Anterior cingulate cortex (tissue), 58 donors: ENCODE measurements around the gene ZNF493.

Experiments
- DNase-seq, 58 donors: peaks; one replicate each; lab custom pipeline; 2025; lab: John Stamatoyannopoulos, UW

Gene ZNF493

DNA sequence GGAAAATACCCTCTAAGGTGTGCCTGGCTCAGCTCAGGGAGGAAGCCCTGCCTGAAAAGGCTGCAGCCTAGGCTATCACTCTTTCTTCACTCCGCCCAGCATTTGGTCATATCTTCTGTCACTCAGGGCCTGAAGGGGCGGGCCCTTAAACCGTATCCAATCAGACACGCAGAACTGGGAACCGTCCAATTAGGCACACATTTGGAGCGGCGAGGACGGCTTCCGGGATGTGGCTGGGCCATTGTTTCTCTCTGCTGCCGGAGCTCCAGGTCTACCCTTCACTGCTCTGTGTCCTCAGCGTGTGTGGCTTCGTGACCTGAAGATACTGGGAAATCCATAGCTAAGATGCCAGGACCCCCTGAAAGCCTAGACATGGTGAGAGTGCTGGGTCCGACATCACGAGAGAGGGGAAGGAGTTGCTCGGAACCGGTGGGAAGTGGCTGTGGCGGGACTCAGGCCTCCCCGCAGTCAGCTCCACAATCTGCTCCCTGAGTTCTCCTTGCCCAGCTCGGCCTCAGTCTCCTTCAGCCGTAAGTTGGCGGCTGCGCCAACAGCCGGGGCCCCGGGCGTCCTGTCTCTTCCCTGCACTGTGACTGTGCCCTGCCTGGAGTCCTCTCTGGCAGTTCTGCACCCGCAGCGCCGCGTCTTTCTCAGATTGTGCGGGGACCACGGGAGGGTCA is at the start of gene ZNF493:
TSS of gene ZNF493 (plus strand) at position 241 of the 680 bp plus-strand sequence. CDS start at position 346, 105 bp downstream.
- DNase-seq: peak; percentile 52 to 97 (median 91)

DNA sequence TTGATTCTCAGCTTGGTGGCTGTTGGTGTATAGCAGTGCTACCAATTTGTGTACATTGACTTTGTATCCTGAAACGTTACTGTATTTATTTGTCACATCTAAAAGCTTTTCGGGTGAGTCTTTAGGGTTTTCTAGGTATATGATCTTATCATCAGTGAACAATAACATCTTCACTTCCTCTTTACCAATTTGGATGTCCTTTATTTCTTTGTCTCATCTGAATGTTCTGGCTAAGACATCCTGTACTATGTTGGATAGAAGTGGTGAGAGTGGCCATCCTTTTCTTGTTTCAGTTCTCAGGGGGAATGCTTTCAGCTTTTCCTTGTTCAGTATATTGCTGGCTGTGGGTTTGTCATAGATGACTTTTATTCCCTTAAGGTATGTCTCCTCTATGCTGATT is 44.1 kb upstream of the ZNF493 start:
- DNase-seq: no peak

DNA sequence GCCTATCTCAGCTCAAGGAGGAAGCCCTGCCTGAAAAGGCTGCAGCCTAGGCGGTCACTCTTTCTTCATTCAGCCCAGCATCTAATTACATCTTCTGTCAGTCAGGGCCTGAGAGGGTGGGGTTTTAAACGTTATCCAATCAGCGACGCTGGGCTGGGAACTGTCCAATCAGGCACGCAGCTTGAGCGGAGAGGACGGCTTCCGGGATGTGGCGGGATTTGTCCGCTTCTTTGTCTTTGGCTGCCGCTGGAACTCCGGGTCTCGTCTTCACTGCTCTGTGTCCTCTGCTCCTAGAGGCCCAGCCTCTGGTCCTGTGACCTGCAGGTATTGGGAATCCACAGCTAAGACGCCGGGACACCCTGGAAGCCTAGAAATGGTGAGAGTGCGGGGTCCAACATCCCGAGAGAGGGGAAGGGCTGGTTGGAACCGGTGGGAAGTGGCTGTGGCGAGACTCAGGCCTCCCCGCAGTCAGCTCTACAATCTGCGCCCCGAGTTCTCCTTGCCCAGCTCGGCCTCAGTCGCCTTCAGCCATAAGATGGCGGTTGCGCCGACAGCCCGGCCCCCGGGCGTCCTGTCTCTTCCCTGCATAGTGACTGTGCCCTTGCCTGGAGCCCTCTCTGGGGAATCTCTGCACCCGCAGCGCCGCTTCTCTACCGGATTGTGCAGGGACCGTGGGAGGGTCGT is 38.0 kb upstream of the ZNF493 start, which contains the start of gene ZNF738:
TSS of gene ZNF738 (plus strand) at position 233 of the 684 bp plus-strand sequence. CDS start at position 374, 141 bp downstream.
- DNase-seq: peak; percentile 43 to 96 (median 90)

DNA sequence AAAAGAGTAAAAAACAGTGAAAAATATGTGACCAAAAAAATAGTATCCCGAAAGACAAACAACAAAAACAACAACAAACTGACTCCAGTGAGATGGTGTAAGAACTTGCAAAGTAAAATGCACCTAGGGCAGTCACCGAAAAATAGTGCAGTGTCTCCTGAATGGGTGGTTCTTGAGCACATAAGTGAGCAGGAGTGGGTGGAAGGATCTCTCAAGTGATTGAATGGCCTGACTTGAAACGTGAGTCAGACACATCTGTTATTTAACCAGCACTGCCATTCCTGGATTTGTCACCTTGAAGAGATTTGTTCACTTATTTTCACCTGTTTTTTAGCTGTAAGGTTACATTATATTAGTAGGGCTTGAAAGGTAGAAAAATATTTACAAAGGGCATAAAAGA is 34.6 kb upstream of the ZNF493 start:
- no peak for DNase-seq

DNA sequence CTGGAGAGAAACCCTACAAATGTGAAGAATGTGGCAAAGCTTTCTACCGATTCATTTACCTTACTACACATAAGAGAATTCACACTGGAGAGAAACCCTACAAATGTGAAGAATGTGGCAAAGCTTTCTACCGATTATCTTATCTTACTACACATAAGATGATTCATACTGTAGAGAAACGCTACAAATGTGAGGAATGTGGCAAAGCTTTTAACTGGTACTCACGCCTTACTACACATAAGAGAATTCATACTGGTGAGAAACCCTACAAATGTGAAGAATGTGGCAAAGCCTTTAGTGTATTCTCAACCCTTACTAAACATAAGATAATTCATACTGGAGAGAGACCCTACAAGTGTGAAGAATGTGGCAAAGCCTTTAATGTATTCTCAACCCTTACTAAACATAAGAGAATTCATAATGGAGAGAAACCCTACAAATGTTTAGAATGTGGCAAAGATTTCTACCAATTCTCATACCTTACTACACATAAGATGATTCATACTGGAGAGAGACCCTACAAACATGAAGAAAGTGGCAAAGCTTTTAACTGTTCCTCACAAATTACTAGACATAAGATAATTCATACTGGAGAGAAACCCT is 12.9 kb upstream of the ZNF493 start:
- DNase-seq: no peak

GRCh38 chr19:21396121-21396520 is 812 bp upstream of the ZNF493 start:
- DNase-seq: no peak

GRCh38 chr19:21398851-21399250 is 1.9 kb downstream of the ZNF493 start:
- DNase-seq: no peak

DNA sequence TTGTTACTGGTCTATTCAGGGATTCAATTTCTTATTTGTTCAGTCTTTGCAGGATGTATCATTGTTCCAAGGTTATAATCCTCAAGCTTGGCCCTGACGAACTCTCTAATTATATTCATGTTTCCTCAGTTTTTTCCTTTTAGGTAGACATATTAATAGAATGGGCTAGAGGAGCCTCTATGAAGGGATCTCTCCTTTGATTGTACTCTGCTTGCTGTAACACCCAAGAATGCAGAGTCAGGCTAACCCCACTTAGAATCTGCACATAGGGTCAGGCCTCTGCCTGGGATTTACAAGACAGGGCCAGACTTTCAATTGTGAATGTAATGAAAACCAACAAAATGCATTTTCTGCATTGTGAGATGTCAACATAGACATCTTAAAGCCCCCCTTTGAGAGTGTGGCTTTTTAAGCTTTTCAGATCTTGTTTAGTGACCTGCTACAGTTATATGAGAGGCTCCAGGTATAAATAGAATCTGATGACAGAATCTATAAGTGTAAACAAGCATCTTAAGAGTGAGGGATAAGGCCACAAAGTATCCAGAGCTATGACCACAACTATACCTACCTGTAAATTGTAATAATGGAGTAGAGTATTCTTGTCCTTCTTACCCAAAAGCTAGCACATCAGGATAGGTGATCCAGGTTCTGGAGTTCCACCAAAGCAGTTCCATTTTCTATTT is 5.5 kb downstream of the ZNF493 start:
- no peak for DNase-seq

DNA sequence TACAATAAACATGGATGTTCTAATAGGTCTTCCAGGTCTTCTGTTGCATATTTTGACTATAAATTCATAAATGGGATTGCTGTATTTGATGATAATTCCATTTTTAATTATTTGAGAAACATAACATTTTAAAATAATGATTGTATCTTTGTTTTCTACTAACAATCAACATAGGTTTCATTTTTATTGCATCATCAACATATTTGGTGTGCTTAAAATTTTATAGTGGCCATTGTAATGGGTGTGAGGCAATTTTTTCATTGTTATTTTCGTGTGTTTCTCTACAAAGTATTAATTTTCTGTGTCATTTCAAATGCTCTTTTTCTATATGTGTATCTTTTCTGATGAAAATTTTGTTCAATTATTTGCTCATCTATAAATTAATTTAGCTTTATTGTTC is 13.2 kb downstream of the ZNF493 start:
- DNase-seq: no peak

GRCh38 chr19:21422244-21422643 is 25.3 kb downstream of the ZNF493 start:
- DNase-seq: no peak

DNA sequence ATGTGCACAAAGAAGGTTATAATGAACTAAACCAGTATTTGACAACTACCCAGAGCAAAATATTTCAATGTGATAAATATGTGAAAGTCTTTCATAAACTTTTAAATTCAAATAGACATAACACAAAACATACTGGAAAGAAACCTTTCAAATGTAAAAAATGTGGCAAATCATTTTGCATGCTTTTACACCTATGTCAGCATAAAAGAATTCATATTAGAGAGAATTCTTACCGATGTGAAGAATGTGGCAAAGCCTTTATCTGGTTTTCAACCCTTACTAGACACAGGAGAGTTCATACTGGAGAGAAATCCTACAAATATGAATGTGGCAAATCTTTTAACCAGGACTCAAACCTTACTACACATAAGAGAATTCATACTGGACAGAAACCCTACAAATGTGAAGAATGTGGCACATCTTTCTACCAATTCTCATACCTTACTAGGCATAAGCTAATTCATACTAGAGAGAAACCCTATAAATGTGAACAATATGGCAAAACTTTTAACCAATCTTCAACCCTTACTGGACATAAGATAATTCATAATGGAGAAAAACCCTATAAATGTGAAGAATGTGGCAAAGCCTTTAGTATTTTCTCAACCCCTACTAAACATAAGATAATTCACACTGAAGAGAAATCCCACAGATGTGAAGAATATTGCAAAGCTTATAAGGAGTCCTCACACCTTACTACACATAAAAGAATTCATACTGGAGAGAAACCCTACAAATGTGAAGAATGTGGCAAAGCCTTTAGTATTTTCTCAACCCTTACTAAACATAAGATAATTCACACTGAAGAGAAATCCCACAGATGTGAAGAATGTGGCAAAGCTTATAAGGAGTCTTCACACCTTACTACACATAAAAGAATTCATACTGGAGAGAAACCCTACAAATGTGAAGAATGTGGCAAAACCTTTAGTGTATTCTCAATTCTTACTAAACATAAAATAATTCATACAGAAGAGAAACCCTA is 26.4 kb downstream of the ZNF493 start:
- DNase-seq: no peak

GRCh38 chr19:21430675-21431074 is 33.7 kb downstream of the ZNF493 start:
- DNase-seq: no peak

DNA sequence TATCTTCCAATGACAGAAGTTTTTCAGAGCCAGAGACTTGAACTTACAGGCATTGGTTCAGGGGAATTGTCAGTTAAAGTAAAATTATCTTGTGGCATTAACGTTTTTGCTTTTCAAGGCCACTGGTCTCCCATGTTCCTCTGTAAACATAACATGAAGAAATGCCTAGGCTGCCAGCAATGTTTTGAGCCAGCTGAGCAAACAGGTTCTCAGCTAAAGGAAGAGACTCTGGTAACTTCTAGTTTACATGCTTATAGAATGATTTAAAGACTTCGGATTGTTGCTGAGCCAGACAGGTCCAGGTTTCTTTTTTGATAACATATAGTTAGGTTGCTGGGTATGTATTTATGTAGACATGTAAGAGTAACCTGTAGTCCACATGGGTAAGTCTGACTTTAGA is 35.7 kb downstream of the ZNF493 start:
- DNase-seq: no peak

GRCh38 chr19:21434516-21434915 is 37.6 kb downstream of the ZNF493 start:
- DNase-seq: no peak

DNA sequence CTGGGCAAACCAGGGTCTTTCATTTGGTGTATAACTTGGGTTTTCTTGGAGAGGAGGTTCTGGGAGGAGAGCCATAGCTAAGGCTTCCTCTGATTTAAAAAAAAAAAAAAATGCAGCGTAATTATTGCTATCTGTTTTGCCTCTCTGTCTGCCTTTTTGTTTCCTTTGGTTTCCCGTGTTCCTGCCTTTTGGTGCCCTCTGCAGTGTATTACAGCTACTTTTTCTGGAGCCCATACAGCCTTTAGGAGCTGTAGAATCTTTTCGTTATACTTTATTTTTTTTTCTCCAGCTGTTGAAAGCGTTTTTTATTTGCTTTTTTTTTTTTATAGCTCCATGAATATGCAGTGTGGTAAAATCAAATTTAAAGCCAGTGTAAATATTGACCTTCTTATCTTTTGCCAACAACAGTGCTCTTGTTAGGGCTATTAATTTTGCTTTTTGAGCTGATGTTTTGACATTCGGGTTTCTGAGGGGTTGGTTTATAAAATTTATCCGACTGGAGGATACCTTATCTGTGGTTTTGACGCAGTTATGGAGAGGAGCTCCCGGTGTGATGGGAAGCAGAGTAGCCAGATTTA is 38.1 kb downstream of the ZNF493 start:
- DNase-seq: no peak

GRCh38 chr19:21439201-21439751 is 42.3 kb downstream of the ZNF493 start:
- no peak for DNase-seq

DNA sequence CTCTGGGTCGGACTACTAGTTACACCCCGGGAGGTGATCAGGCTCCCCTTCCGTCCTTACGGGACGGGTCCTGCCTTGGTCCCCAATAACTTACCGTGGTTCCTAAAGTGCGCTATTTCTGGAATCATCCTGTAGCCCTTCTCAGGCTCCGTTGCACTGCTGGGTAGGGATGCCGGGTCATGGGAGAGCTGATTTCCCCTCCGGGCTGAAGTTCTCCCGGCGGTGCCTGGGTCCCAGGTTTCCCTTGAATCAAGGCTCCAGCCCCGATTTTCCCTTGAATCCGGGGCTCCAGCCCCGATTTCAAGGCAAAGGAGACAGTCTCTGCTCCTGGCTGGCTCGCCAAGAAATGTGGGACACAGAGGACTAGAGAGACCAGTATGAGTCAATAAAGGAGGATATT is 43.4 kb downstream of the ZNF493 start:
- no peak for DNase-seq

DNA sequence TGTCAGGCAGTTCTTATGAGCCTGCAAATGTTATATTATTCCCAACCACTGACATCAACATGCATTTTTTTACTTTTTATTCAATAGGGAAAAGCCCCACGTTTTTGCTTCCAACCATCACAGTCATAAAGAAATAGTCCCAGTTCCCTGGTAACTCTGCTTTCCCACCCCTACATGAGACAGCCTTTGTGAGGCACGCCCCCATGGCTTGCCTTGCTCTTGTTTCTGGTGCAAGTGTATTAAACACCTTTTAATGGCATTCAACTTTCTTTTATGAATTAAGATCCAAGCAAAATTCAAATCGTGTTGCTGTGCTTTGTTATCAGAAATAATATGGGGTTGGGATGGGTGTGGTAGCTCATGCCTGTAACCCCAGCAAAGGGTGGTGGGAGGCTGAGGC is 54.3 kb downstream of the ZNF493 start:
- peak in 1 of 58 donors; percentile 4 for DNase-seq

DNA sequence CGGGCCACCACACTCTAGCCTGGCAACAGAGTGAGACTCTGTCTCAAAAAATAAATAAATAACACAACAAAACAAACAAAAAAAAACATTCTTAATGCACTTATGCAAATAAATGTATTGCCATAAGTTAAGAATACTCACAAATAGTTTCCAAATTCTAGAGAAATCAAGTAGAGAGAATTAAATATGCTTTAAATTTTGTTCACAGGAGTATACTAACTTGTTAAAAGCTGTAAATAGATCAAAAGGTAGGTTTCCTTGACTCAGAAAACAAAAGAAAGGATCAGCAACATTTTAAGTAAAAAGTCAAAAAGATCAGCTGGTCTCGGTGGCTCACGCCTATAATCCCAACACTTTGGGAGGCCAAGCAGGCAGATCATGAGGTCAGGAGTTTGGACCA is 58.0 kb downstream of the ZNF493 start:
- DNase-seq: no peak
